GM15510 (cell line): ENCODE data around the gene SACM1L.

Experiments used
- POLR2A ChIP-seq: IDR thresholded peaks from 3 replicates; pipeline ENCODE4 v1.6.1; 2011; ENCODE audit warnings: borderline replicate concordance; ENCODE audit not compliant: insufficient read length; ENCODE audit errors: extremely low read depth

The SACM1L gene

GRCh38 chr3:45741742-45742460 is 52.7 kb downstream of the SACM1L start:
- no peak for TF ChIP-seq POLR2A

- TF ChIP-seq POLR2A = no peak
Measured at GRCh38 chr3:45742461-45743089, 53.4 kb downstream of the SACM1L start.

DNA sequence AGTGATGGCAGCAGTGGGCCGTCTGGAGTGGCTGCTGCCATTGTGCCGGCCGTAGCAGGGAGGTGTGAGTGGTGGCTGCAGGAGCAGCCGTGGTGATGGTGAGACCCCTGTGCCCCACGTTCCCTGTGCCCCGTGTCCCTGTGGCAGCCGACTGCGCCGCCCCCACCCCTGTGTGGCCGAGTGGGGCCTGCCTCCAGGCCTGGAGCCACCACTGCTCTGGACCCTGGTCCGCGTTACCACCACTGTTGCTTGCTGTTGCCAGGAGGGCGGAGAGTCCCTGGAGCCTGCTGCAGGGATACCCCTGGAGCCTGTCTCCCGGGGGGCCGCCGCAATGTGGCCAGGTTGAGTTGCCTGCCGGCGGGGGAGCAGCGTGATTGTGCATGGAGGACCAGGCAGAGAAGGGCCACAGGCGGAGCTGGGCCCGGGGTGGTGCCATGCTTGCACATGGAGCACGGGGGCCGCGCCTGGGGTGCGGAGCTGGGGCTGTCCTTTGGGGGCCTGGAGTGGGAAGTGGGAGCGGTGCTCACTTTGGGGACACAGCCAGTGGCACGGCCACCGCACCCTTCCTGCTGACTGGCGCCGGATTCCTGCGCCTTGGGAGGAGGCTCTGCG is 57.1 kb downstream of the SACM1L start:
- TF ChIP-seq POLR2A = no peak

DNA sequence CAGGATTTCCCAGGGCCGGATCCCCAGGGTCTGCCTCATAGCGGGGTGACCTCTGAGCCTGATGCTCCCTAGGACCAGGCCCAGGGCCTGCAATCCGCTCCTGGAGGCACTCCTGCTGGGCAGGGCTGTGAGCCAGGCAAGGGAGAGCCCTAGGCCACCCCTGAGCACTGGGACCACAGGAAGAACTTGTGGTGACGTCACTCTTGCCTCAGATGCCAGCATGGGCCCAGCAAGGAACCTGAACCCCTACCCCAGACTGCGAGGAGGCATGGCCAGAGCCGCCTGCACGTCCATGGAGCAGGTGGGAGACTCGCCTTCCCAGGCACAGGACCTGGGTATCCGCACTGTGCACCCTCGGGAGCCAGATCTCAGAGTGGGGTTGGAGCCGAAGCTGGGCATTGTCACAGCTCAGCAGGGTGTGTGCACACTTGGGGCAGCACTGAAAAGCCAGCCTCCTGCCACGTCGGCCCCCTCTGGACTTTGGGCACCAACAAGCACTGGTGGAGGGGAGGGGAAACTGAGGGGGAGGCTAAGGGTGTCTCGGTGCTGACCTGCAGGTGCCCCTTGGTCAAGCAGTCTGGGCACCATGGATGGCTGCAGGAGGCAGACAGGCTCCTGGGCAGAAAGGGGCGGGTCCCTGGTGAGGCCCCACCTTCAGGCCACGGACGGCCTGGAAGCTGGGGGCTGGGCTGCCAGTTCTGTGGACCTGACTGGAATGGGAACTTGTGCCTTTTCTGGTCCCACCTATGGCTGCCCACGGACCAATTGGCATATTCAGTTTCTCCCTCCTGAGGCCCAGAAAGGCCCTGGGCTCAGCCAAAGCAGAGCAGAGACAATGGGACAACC is 57.8 kb downstream of the SACM1L start:
- no peak for TF ChIP-seq POLR2A

GRCh38 chr3:45748068-45748467 is 58.9 kb downstream of the SACM1L start:
- no peak for TF ChIP-seq POLR2A

- no peak for TF ChIP-seq POLR2A
Measured at GRCh38 chr3:45749880-45750279, 60.7 kb downstream of the SACM1L start.

DNA sequence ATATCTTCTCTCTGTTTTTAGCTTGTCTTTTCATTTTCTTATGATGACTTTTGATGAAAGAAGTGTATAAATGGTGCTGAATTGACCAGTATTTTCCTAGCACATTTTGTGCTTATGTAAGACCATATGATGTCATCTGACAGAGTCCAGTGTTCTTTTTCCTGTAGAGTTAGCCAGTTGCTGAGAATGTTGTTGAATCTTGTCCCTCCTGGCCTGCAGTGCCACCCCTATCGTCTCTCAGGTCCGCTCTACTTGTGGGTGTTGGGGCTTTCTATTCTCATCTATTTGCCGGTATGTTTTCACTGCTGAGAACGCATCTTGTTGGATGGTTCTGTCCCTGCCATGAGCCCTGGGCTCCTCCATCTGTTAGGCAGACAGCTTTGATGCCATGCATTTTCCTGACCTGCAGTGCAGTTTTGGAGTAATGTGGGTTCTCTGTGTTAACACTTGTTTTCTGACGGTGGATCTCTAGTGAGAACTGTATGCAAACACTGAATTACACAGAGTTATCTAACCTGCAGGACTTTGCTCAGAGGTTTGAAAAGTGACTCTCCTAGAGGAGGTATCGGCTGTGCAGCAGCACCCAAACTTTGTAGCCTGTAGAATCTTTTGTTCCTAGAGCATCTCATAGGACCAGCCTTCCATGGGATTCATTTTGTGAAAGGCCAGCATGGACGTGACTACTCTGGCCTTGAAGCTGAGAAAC is 62.5 kb downstream of the SACM1L start:
- TF ChIP-seq POLR2A = no peak

DNA sequence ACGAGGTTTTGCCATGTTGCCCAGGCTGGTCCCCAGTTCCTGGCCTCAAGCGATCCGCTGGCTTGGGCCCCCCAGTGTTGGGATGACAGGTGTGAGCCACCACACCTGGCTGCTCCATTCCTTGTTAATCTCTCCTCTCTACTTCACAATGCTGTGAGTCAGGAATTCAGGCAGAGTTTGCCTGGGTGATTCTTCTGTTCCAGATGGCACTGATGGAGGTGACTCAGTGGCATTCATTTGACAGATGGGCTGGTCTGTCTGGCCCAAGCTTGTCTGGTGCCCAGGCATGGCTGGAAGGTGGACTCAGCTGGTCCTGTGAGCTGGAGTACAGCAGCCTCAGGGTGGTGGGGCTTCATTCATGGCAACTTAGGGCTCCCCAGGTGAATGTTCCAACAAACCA is 63.9 kb downstream of the SACM1L start:
- no peak for TF ChIP-seq POLR2A

DNA sequence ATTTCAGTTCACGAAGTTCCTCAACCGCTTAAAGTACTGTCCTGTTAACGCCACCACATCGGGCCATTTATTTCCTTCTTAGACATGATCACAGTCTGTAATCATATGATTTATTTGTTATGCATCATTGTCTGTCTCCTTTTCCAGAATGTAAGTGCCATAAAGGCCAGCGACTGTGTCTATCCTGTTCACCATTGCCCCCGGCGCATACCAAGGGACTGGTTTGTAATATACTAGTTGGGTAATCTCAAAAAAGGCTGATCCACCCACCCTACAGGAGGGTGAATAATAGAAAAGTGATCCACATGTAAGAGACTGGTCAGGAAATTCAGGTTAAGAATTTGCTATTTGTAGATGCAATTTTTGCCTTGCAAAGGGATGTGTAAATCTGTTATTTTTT is 65.3 kb downstream of the SACM1L start:
- no peak for TF ChIP-seq POLR2A

- no peak for TF ChIP-seq POLR2A
Measured at GRCh38 chr3:45756055-45756454, 66.9 kb downstream of the SACM1L start.

DNA sequence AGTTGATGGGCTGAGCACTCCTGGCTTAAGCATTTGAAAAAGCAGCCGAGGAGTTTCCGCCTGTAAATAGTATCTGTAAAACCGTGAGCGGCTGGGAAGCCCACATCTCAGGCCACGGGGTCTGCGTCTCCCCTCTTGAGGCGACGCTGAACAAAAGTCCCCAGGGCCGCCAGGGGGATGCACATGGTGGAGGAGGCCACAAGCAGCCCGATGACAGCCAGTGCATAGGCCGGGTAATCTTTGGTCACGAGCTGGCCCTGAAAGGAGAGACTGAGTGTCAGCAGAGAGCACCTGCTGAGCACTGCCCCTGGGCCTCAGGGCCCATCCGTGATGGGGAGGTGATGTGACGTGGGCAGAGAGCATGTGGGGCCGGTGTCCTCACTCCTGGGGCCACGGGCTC is 69.7 kb downstream of the SACM1L start:
- no peak for TF ChIP-seq POLR2A

- TF ChIP-seq POLR2A = no peak
Measured at GRCh38 chr3:45759851-45760250, 70.7 kb downstream of the SACM1L start.

DNA sequence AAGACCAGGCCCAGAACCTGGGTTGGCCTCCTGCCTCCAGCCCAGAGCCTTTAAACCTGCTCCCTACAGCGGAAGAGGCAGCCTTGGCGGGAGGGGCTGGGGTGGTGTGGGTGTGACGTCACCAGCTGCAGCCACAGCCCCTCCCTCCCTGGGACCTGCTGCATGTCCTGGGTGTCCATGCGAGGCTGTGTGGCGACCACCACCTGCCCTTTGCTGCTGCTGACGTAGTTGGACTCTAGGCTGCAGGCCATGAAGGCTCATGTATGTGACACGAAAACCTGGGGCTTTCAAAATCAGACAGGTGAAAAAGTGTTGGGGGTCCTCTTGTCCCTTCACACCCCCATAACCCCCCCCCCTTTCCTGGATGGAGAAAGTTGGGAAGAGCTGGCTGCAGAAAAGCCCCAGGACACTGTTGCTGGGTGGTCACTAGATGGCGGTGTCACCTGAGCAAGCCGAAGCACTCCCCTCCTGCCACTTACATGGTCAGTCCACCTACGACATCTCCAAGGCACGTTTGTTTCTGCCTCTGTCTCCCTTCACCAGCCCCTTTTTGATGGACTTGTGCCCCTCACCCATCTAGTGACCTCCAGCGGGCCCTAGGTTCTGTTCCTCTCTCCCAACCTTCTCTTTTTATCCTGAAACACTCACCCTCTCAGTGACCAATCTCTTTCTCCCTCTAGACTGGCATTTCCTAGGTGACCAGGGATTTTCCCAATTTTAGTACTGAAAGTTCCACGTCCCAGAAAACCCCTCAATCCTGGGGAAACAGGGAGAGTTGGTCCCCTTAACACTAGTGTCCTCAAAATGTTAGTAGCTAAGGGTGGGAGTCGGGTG is 71.9 kb downstream of the SACM1L start:
- TF ChIP-seq POLR2A = no peak

GRCh38 chr3:45761831-45762230 is 72.6 kb downstream of the SACM1L start:
- no peak for TF ChIP-seq POLR2A
